ENCODE data around the gene RAP2B. TPM values are rescaled to one million over a fixed set of nuclear protein-coding genes. Genes with fewer than 3 reads are reported as not detected.

The RAP2B gene
- total RNA-seq, 2 experiments from 2014 or later, result 13.8 to 14.8 TPM

GRCh38 chr3:153161138-153161713, 800 bp upstream of the RAP2B start:
- intact Hi-C loops (cut with DNase I, micrococcal nuclease), result loop anchor here (1.0 to 10.0 kb wide), 11 partner anchors 60 to 1161 kb away; partner anchors contain the start of gene DHX36 (in 2 of the 2)
- Mint-ChIP-seq H3K4me3 (peak overlapping the region; percentile 100), H3K27ac (peak overlapping the region; percentile 95), H3K9me3 (no peaks in the 10 kb centered on the region), H3K36me3 (ENCODE audit: low read depth) (peaks cover 27% of the 10 kb centered on the region), H3K4me1 (ENCODE audit: low read depth) (peaks cover 50% of the 10 kb centered on the region), H3K27me3 (no peaks in the 10 kb centered on the region)
- peak; percentile 82 for ATAC-seq (ENCODE audit: poor library complexity)
- no peaks in the 10 kb centered on the region for H3K36me3 ChIP-seq (ENCODE audit: insufficient read depth, low read length)
- ChIA-PET POLR2A (interaction anchor here (0.7 to 7.8 kb wide), 37 partner anchors 9 to 1958 kb away, joined by 3 to 101 read pairs (median 5); partner anchors contain the start of genes DHX36 and GPR171), CTCF (interaction anchor here (0.7 to 1.7 kb wide), 3 partner anchors 126 to 140 kb away, joined by 3 to 6 read pairs (median 3); no protein-coding TSS in a partner anchor)
- H3K9me3 ChIP-seq (ENCODE audit: control insufficient read depth in 1 of 2, insufficient read depth in 1 of 2, low read length in 2 of 2), result no peaks in the 10 kb centered on the region
- DNase-seq, result peak; percentile 77 to 98 (median 85)
- peak overlapping the region; percentile 94 for H3K4me3 ChIP-seq (ENCODE audit: low read length)
- H3K4me1 ChIP-seq (ENCODE audit: insufficient read depth, low read length), result peaks cover 18% of the 10 kb centered on the region
- TF ChIP-seq CTCF (IDR thresholded peaks at IDR 0.05), result no peak
- H3K27me3 ChIP-seq (ENCODE audit: control insufficient read depth in 1 of 2, insufficient read depth in 2 of 2, low read length in 2 of 2), result no peaks in the 10 kb centered on the region
- peak overlapping the region; percentile 66 to 76 for H3K27ac ChIP-seq (ENCODE audit: low read depth in 1 of 2, low read length in 2 of 2)

- peaks cover 18% of the 10 kb centered on the region for H3K4me1 ChIP-seq (ENCODE audit: insufficient read depth, low read length)
- POLR2A ChIA-PET, result interaction anchor here (0.7 to 7.8 kb wide), 12 partner anchors 9 to 481 kb away, joined by 3 to 101 read pairs (median 4); no protein-coding TSS in a partner anchor
- no peak for ATAC-seq (ENCODE audit: poor library complexity)
- DNase-seq, result peak in 13 of 14 experiments; percentile 7 to 71 (median 34)
- H3K27ac ChIP-seq (ENCODE audit: low read depth in 1 of 2, low read length in 2 of 2), result peak overlapping the region; percentile 18 to 66
- Mint-ChIP-seq H3K27me3 (no peaks in the 10 kb centered on the region), H3K9me3 (no peaks in the 10 kb centered on the region), H3K4me3 (peak overlapping the region; percentile 96), H3K36me3 (ENCODE audit: low read depth) (peaks cover 30% of the 10 kb centered on the region), H3K27ac (peak overlapping the region; percentile 68), H3K4me1 (ENCODE audit: low read depth) (peaks cover 66% of the 10 kb centered on the region)
- H3K9me3 ChIP-seq (ENCODE audit: control insufficient read depth in 1 of 2, insufficient read depth in 1 of 2, low read length in 2 of 2), result no peaks in the 10 kb centered on the region
- no peaks in the 10 kb centered on the region for H3K27me3 ChIP-seq (ENCODE audit: control insufficient read depth in 1 of 2, insufficient read depth in 2 of 2, low read length in 2 of 2)
- intact Hi-C loops (cut with DNase I, micrococcal nuclease), result loop anchor here (5.0 to 10.0 kb wide), 9 partner anchors 60 to 1160 kb away; partner anchors contain the start of gene DHX36 (in 2 of the 2)
- H3K36me3 ChIP-seq (ENCODE audit: insufficient read depth, low read length), result no peaks in the 10 kb centered on the region
- TF ChIP-seq CTCF (IDR thresholded peaks at IDR 0.05), result no peak
- H3K4me3 ChIP-seq (ENCODE audit: low read length), result peak overlapping the region; percentile 94
- CTCF ChIA-PET, result interaction anchor here (0.7 to 2.9 kb wide), 5 partner anchors 51 to 416 kb away, joined by 3 to 14 read pairs (median 4); no protein-coding TSS in a partner anchor
Measured at GRCh38 chr3:153162513-153163392, 727 bp downstream of the RAP2B start.

GRCh38 chr3:153163393-153163724, 1.3 kb downstream of the RAP2B start:
- DNase-seq (no peak), ATAC-seq (ENCODE audit: poor library complexity) (no peak)
- Histone ChIP-seq H3K27ac (ENCODE audit: low read depth in 1 of 2, low read length in 2 of 2) (peak overlapping the region in 1 of 2 donors; percentile 66), H3K4me1 (ENCODE audit: insufficient read depth, low read length) (peaks cover 18% of the 10 kb centered on the region), H3K27me3 (ENCODE audit: control insufficient read depth in 1 of 2, insufficient read depth in 2 of 2, low read length in 2 of 2) (no peaks in the 10 kb centered on the region), H3K4me3 (ENCODE audit: low read length) (peak overlapping the region; percentile 94), H3K36me3 (ENCODE audit: insufficient read depth, low read length) (no peaks in the 10 kb centered on the region), H3K9me3 (ENCODE audit: control insufficient read depth in 1 of 2, insufficient read depth in 1 of 2, low read length in 2 of 2) (no peaks in the 10 kb centered on the region)
- no peak for TF ChIP-seq CTCF (IDR thresholded peaks at IDR 0.05)
- peaks cover 31% of the 10 kb centered on the region for H3K36me3 Mint-ChIP-seq (ENCODE audit: low read depth)
- peak overlapping the region; percentile 96 for H3K4me3 Mint-ChIP-seq
- H3K9me3 Mint-ChIP-seq, result no peaks in the 10 kb centered on the region
- H3K27ac Mint-ChIP-seq, result peak overlapping the region; percentile 68
- intact Hi-C loops (cut with DNase I, micrococcal nuclease), result loop anchor here (5.0 to 10.0 kb wide), 9 partner anchors 59 to 1159 kb away; partner anchors contain the start of gene DHX36 (in 2 of the 2)
- H3K27me3 Mint-ChIP-seq, result no peaks in the 10 kb centered on the region
- H3K4me1 Mint-ChIP-seq (ENCODE audit: low read depth), result peaks cover 72% of the 10 kb centered on the region
- CTCF ChIA-PET, result interaction anchor here (0.7 to 2.9 kb wide), 7 partner anchors 47 to 415 kb away, joined by 3 to 14 read pairs (median 4); no protein-coding TSS in a partner anchor
- POLR2A ChIA-PET, result interaction anchor here (0.7 to 7.8 kb wide), 9 partner anchors 59 to 461 kb away, joined by 3 to 101 read pairs (median 5); no protein-coding TSS in a partner anchor

Measured in CD4-positive, alpha-beta T cell (primary cell).